ENCODE data around the gene ARPC1B.

DNA sequence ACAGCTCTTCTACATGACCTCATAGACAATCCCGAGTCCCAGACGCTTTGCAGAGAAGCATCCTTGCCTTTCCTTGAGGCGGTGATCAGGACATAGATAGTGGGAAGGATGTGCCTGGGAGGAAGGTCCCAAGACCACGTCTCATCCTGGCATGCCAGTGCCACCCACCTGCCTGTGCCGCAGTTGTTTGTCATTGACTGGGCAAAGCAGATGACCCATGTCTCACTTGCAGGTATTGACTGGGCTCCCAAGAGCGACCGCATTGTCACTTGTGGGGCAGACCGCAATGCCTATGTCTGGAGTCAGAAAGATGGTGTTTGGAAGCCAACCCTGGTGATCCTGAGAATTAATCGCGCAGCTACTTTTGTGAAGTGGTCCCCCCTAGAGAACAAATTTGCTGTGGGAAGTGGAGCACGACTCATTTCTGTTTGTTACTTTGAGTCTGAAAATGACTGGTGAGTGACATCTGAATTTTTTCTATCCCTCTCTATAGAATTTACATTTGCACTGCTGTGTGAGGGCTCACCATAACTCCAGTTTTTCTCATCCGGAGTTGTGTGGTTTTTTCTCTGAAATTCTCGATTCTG, 30.4 kb upstream of the ARPC1B start:
- TF ChIP-seq, protein P1, sequence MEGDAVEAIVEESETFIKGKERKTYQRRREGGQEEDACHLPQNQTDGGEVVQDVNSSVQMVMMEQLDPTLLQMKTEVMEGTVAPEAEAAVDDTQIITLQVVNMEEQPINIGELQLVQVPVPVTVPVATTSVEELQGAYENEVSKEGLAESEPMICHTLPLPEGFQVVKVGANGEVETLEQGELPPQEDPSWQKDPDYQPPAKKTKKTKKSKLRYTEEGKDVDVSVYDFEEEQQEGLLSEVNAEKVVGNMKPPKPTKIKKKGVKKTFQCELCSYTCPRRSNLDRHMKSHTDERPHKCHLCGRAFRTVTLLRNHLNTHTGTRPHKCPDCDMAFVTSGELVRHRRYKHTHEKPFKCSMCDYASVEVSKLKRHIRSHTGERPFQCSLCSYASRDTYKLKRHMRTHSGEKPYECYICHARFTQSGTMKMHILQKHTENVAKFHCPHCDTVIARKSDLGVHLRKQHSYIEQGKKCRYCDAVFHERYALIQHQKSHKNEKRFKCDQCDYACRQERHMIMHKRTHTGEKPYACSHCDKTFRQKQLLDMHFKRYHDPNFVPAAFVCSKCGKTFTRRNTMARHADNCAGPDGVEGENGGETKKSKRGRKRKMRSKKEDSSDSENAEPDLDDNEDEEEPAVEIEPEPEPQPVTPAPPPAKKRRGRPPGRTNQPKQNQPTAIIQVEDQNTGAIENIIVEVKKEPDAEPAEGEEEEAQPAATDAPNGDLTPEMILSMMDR (conservative IDR thresholded peaks at IDR 0.05 in 1 of 2, IDR thresholded peaks at IDR 0.05 in 1 of 2; ENCODE audit: low read depth in 1 of 2, low read length in 2 of 2), result no peak
- TF ChIP-seq EZH2 (IDR thresholded peaks at IDR 0.05; ENCODE audit: low read length, missing control alignments), result no peak

All from fibroblast of lung (primary cell).